Activated CD4-positive, alpha-beta memory T cell treated with anti-CD3 and anti-CD28 coated beads, Interleukin-2, amount 10 ng/mL, durations not matched to agents 7 days and 5 days (primary cell): ENCODE measurements around the gene PPIF. TPM values are rescaled to one million over a fixed set of nuclear protein-coding genes. Genes with fewer than 3 reads are reported as not detected.
"Not testable (repeated sequence)": the region's sequence is repeated elsewhere in the genome, so short reads cannot be mapped to it uniquely, and the experiment has no call there.

Experiments used
- CTCF ChIA-PET: fragments of 350-600 bp; sonication (Branson Sonifier 250); formaldehyde crosslinking; loops from one replicate; lab custom pipeline; 2021; ENCODE audit warnings: antibody characterized with exemption, inconsistent platforms; lab: Charles Lee
- POLR2A ChIA-PET: fragments of 350-600 bp; sonication (Branson Sonifier 250); formaldehyde crosslinking; loops from one replicate; lab custom pipeline; 2021; ENCODE audit warnings: antibody characterized with exemption; lab: Charles Lee
- DNase-seq: peaks from one replicate; pipeline ENCODE4 v3.0.0-alpha.2; 2020
- H3K27ac Mint-ChIP-seq: one replicate; pipeline ENCODE4 v1.8.0; 2021; ENCODE audit warnings: mild to moderate bottlenecking, mixed read lengths
- H3K27me3 Mint-ChIP-seq: one replicate; pipeline ENCODE4 v1.8.0; 2021; ENCODE audit warnings: mixed read lengths
- H3K36me3 Mint-ChIP-seq: one replicate; pipeline ENCODE4 v1.8.0; 2021; ENCODE audit warnings: low read depth, mixed read lengths
- H3K4me1 Mint-ChIP-seq: one replicate; pipeline ENCODE4 v1.8.0; 2021; ENCODE audit warnings: mixed read lengths
- H3K4me3 Mint-ChIP-seq: one replicate; pipeline ENCODE4 v1.8.0; 2021; ENCODE audit warnings: mild to moderate bottlenecking, mixed read lengths
- H3K9me3 Mint-ChIP-seq: one replicate; pipeline ENCODE4 v1.8.0; 2021; ENCODE audit warnings: mixed read lengths
- total RNA-seq, 2 experiments: library from RNA; stranded (reverse); gene quantifications; one replicate each; pipeline ENCODE4 v1.2.3, GENCODE V29; 2021

The PPIF gene
- total RNA-seq, 2 experiments from 2014 or later, result 80.7 to 88.4 TPM

DNA sequence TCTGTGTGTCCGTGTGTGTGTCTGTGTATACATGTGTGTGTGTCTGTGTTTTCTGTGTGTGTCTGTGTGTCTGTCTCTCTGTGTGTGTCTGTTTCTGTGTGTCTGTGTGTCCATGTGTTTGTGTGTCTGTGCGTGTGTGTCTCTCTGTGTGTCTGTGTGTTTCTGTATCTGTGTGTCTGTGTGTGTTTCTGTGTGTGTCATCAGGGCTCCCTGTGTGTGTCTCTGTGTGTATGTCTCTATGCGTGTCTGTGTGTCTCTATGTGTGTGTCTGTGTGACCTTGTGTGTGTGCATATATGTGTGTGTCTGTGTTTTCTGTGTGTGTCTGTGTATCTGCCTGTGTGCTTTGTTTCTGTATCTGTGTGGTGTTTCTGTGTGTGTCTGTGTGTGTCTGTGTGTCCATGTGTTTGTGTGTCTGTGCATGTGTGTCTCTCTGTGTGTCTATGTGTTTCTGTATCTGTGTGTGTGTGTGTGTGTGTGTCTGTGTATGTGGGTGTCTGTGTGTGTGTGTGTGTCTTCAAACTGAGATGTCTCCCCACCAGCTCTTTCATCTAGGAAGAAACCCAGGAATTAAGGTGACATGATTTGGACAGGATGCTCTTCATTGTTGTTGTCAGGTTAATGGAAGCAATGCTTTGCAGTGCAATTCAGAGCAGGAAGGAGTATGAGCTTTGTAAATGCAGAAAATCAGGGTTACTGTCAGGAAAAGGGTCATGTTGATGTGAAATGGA, 20.7 kb upstream of the PPIF start:
- ChIA-PET POLR2A (interaction anchor here (1.4 to 9.4 kb wide), 2 partner anchors 9 to 21 kb away, joined by 5 to 53 read pairs; partner anchors contain the start of gene PPIF), CTCF (interaction anchor here (1.4 kb wide), 1 partner anchor 10 kb away, joined by 3 read pairs; no protein-coding TSS in a partner anchor)
- H3K9me3 Mint-ChIP-seq, result no peaks in the 10 kb centered on the region

GRCh38 chr10:79327090-79327457, 20.2 kb upstream of the PPIF start:
- H3K4me1 Mint-ChIP-seq, result peaks cover 56% of the 10 kb centered on the region
- CTCF ChIA-PET, result interaction anchor here (1.4 kb wide), 1 partner anchor 11 kb away, joined by 3 read pairs; no protein-coding TSS in a partner anchor

More for the DNA sequence above, 20.7 kb upstream of the PPIF start:
- Mint-ChIP-seq H3K27ac (no peak overlapping the region), H3K27me3 (no peaks in the 10 kb centered on the region), H3K4me3 (no peak overlapping the region), H3K4me1 (peaks cover 56% of the 10 kb centered on the region), H3K36me3 (no peaks in the 10 kb centered on the region)
- DNase-seq, result no peak

GRCh38 chr10:79328147-79328701, 19.0 kb upstream of the PPIF start:
- CTCF ChIA-PET, result interaction anchor here (1.0 kb wide), 1 partner anchor 19 kb away, joined by 4 read pairs; the partner anchor contains the start of gene PPIF
- peaks cover 3% of the 10 kb centered on the region for H3K36me3 Mint-ChIP-seq
- POLR2A ChIA-PET, result interaction anchor here (1.2 to 9.4 kb wide), 3 partner anchors 11 to 20 kb away, joined by 4 to 53 read pairs (median 5); partner anchors contain the start of gene PPIF
- no peak overlapping the region for H3K27ac Mint-ChIP-seq
- no peaks in the 10 kb centered on the region for H3K27me3 Mint-ChIP-seq
- no peak for DNase-seq
- H3K4me1 Mint-ChIP-seq, result peaks cover 50% of the 10 kb centered on the region
- no peaks in the 10 kb centered on the region for H3K9me3 Mint-ChIP-seq
- no peak overlapping the region for H3K4me3 Mint-ChIP-seq

More at GRCh38 chr10:79327090-79327457, 20.2 kb upstream of the PPIF start:
- no peaks in the 10 kb centered on the region for H3K27me3 Mint-ChIP-seq
- POLR2A ChIA-PET, result interaction anchor here (1.4 to 9.4 kb wide), 2 partner anchors 10 to 20 kb away, joined by 5 to 53 read pairs; partner anchors contain the start of gene PPIF
- no peak overlapping the region for H3K27ac Mint-ChIP-seq
- H3K9me3 Mint-ChIP-seq, result no peaks in the 10 kb centered on the region
- DNase-seq, result no peak
- H3K4me3 Mint-ChIP-seq, result no peak overlapping the region
- peaks cover 2% of the 10 kb centered on the region for H3K36me3 Mint-ChIP-seq

GRCh38 chr10:79328737-79329504, 18.3 kb upstream of the PPIF start:
- Mint-ChIP-seq H3K4me3 (no peak overlapping the region), H3K9me3 (no peaks in the 10 kb centered on the region), H3K36me3 (peaks cover 3% of the 10 kb centered on the region), H3K27me3 (no peaks in the 10 kb centered on the region), H3K4me1 (peaks cover 46% of the 10 kb centered on the region), H3K27ac (no peak overlapping the region)
- DNase-seq, result no peak
- CTCF ChIA-PET, result interaction anchor here (1.0 kb wide), 1 partner anchor 18 kb away, joined by 4 read pairs; the partner anchor contains the start of gene PPIF
- POLR2A ChIA-PET, result interaction anchor here (0.9 to 9.4 kb wide), 4 partner anchors 12 to 43 kb away, joined by 3 to 53 read pairs (median 4); no protein-coding TSS in a partner anchor

DNA sequence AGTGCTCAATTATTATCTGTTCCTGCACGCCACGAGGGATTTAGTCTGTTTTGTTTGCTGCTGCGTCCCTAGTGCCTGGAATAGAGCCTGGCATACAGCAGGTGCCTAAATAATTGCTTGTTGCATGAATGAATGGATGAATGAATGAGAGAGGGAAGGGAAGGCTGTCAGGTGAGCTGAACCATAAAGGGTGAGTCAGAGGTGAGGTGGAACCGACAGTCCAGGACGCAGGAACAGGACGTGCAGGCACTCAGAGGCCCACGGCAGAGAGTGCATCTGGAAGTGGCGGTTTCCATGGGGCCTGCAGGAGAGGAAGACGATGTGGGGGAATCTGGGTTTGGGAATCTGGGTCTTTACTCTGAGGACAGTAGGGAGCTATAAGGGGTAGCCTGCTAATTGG, 17.7 kb upstream of the PPIF start:
- Mint-ChIP-seq H3K4me3 (no peak overlapping the region), H3K27ac (no peak overlapping the region), H3K4me1 (peaks cover 43% of the 10 kb centered on the region), H3K36me3 (peaks cover 3% of the 10 kb centered on the region), H3K9me3 (no peaks in the 10 kb centered on the region), H3K27me3 (no peaks in the 10 kb centered on the region)
- DNase-seq, result no peak
- ChIA-PET CTCF (no interaction called here), POLR2A (interaction anchor here (0.9 to 9.4 kb wide), 3 partner anchors 12 to 44 kb away, joined by 3 to 53 read pairs (median 4); no protein-coding TSS in a partner anchor)

- Mint-ChIP-seq H3K4me1 (peaks cover 38% of the 10 kb centered on the region), H3K27ac (peak overlapping the region; percentile 70), H3K27me3 (no peaks in the 10 kb centered on the region), H3K4me3 (no peak overlapping the region), H3K36me3 (peaks cover 3% of the 10 kb centered on the region), H3K9me3 (no peaks in the 10 kb centered on the region)
- ChIA-PET POLR2A (interaction anchor here (0.6 to 9.4 kb wide), 6 partner anchors 9 to 45 kb away, joined by 3 to 53 read pairs (median 10); partner anchors contain the start of gene PPIF), CTCF (interaction anchor here (0.7 to 1.4 kb wide), 4 partner anchors 15 to 43 kb away, joined by 3 read pairs; partner anchors contain the start of gene PPIF)
- peak; percentile 26 for DNase-seq
These were observed 16.0 kb upstream of the PPIF start for GRCh38 chr10:79331226-79331625.

DNA sequence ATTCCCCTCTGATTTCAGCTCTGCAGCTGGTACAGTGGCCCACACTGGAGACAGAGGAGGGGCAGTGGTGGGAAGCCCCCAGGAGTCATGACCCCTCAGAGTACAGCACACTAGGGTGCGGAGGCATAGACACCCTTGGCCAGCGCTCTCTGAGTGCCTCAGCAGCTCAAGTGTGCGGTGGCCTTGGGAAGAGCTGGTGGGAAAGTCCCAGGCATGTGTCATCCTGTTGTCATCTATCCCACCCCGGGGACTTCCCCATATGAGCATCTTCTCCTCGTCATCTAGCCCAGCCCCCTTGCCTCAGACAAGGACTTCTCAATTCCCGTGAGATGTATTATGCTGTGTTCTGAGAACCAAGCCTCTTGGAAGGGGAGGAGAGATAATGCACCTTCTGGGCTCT, 15.6 kb upstream of the PPIF start:
- Mint-ChIP-seq H3K4me1 (peaks cover 38% of the 10 kb centered on the region), H3K4me3 (no peak overlapping the region), H3K27me3 (no peaks in the 10 kb centered on the region), H3K36me3 (peaks cover 3% of the 10 kb centered on the region), H3K27ac (peak overlapping the region; percentile 70), H3K9me3 (no peaks in the 10 kb centered on the region)
- ChIA-PET CTCF (interaction anchor here (0.7 to 1.4 kb wide), 3 partner anchors 15 to 43 kb away, joined by 3 read pairs; partner anchors contain the start of gene PPIF), POLR2A (interaction anchor here (0.6 to 9.4 kb wide), 6 partner anchors 9 to 45 kb away, joined by 3 to 53 read pairs (median 10); partner anchors contain the start of gene PPIF)
- DNase-seq, result peak; percentile 82

GRCh38 chr10:79332610-79333315, 14.5 kb upstream of the PPIF start:
- H3K4me3 Mint-ChIP-seq, DNase-seq, H3K36me3 Mint-ChIP-seq, H3K27me3 Mint-ChIP-seq, H3K27ac Mint-ChIP-seq, H3K9me3 Mint-ChIP-seq: not testable (repeated sequence)
- peaks cover 38% of the 10 kb centered on the region for H3K4me1 Mint-ChIP-seq
- CTCF ChIA-PET, result interaction anchor here (1.1 to 2.5 kb wide), 4 partner anchors 10 to 42 kb away, joined by 3 to 15 read pairs (median 6); no protein-coding TSS in a partner anchor
- POLR2A ChIA-PET, result interaction anchor here (1.9 to 9.4 kb wide), 3 partner anchors 10 to 16 kb away, joined by 8 to 53 read pairs (median 39); no protein-coding TSS in a partner anchor

GRCh38 chr10:79333513-79333912, 13.8 kb upstream of the PPIF start:
- H3K36me3 Mint-ChIP-seq, result peaks cover 3% of the 10 kb centered on the region
- POLR2A ChIA-PET, result interaction anchor here (4.9 to 9.4 kb wide), 3 partner anchors 11 to 16 kb away, joined by 38 to 53 read pairs (median 39); partner anchors contain the start of gene PPIF
- H3K27me3 Mint-ChIP-seq, result no peaks in the 10 kb centered on the region
- no peak for DNase-seq
- H3K27ac Mint-ChIP-seq, result no peak overlapping the region
- H3K9me3 Mint-ChIP-seq, result no peaks in the 10 kb centered on the region
- no peak overlapping the region for H3K4me3 Mint-ChIP-seq
- CTCF ChIA-PET, result interaction anchor here (0.5 to 2.5 kb wide), 7 partner anchors 9 to 1099 kb away, joined by 3 to 15 read pairs (median 4); no protein-coding TSS in a partner anchor
- peaks cover 38% of the 10 kb centered on the region for H3K4me1 Mint-ChIP-seq

- H3K4me3 Mint-ChIP-seq, result no peak overlapping the region
These were observed 12.7 kb upstream of the PPIF start for GRCh38 chr10:79334573-79334972.

DNA sequence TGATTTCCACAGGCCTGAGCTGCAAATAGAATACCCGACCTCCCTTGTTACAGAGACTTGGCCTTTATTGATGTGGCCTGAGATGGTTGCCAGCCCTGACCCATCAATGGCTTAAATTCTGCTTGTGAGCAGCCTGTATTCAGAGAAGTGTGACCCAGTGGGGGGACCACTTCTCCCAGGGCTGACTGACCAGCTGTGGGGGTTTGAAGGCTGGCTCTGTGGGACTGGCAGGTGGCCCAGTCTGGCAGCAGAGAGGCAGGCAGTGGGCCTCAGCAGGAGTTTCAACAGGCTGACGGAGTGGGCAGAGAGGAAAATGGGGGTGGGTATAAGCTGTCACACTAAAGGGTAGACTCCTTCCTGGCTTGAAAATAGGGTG, 12.2 kb upstream of the PPIF start:
- Mint-ChIP-seq H3K4me3 (no peak overlapping the region), H3K36me3 (peaks cover 3% of the 10 kb centered on the region), H3K9me3 (no peaks in the 10 kb centered on the region), H3K4me1 (peaks cover 26% of the 10 kb centered on the region), H3K27ac (no peak overlapping the region), H3K27me3 (no peaks in the 10 kb centered on the region)
- ChIA-PET POLR2A (interaction anchor here (0.9 to 9.4 kb wide), 4 partner anchors 12 to 40 kb away, joined by 3 to 53 read pairs (median 38); partner anchors contain the start of gene PPIF), CTCF (interaction anchor here (1.0 to 2.5 kb wide), 7 partner anchors 10 to 133 kb away, joined by 3 to 15 read pairs (median 3); no protein-coding TSS in a partner anchor)
- DNase-seq, result no peak

More at GRCh38 chr10:79334573-79334972, 12.7 kb upstream of the PPIF start:
- Mint-ChIP-seq H3K27ac (no peak overlapping the region), H3K9me3 (no peaks in the 10 kb centered on the region), H3K36me3 (peaks cover 3% of the 10 kb centered on the region), H3K4me1 (peaks cover 29% of the 10 kb centered on the region), H3K27me3 (no peaks in the 10 kb centered on the region)
- ChIA-PET CTCF (interaction anchor here (0.7 to 2.5 kb wide), 8 partner anchors 8 to 133 kb away, joined by 3 to 15 read pairs (median 4); partner anchors contain the start of gene ZCCHC24), POLR2A (interaction anchor here (0.7 to 9.4 kb wide), 6 partner anchors 10 to 40 kb away, joined by 3 to 53 read pairs (median 20); partner anchors contain the start of gene PPIF)
- DNase-seq, result no peak
